ENCODE measurements around the gene PCF11.

DNA sequence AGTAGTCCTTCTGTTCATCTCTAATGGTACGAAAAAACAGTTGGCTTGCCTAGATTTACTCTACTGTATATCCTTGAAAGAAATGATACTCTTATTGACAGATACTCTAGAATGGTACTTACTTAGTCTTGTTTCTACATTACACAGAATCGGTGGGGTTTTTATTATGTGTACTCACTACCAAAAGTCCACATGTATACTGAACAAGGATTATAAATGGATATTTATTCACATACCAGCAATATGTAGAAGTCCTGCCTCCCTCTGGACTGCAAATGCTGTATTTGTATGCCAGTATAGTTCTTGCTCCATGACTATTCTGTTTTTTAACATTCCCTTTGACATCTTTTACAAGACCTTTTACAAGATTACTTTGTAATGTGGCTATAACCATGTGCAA is 13.9 kb downstream of the PCF11 start:
- TF ChIP-seq, protein P1, sequence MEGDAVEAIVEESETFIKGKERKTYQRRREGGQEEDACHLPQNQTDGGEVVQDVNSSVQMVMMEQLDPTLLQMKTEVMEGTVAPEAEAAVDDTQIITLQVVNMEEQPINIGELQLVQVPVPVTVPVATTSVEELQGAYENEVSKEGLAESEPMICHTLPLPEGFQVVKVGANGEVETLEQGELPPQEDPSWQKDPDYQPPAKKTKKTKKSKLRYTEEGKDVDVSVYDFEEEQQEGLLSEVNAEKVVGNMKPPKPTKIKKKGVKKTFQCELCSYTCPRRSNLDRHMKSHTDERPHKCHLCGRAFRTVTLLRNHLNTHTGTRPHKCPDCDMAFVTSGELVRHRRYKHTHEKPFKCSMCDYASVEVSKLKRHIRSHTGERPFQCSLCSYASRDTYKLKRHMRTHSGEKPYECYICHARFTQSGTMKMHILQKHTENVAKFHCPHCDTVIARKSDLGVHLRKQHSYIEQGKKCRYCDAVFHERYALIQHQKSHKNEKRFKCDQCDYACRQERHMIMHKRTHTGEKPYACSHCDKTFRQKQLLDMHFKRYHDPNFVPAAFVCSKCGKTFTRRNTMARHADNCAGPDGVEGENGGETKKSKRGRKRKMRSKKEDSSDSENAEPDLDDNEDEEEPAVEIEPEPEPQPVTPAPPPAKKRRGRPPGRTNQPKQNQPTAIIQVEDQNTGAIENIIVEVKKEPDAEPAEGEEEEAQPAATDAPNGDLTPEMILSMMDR (IDR thresholded peaks at IDR 0.05; ENCODE audit: poor library complexity, severe bottlenecking), result no peak
- no peak for TF ChIP-seq POLR2AphosphoS5 (IDR thresholded peaks at IDR 0.05)
- TF ChIP-seq EP300 (conservative IDR thresholded peaks at IDR 0.05; ENCODE audit: poor library complexity, severe bottlenecking), result no peak
- TF ChIP-seq, protein P2, sequence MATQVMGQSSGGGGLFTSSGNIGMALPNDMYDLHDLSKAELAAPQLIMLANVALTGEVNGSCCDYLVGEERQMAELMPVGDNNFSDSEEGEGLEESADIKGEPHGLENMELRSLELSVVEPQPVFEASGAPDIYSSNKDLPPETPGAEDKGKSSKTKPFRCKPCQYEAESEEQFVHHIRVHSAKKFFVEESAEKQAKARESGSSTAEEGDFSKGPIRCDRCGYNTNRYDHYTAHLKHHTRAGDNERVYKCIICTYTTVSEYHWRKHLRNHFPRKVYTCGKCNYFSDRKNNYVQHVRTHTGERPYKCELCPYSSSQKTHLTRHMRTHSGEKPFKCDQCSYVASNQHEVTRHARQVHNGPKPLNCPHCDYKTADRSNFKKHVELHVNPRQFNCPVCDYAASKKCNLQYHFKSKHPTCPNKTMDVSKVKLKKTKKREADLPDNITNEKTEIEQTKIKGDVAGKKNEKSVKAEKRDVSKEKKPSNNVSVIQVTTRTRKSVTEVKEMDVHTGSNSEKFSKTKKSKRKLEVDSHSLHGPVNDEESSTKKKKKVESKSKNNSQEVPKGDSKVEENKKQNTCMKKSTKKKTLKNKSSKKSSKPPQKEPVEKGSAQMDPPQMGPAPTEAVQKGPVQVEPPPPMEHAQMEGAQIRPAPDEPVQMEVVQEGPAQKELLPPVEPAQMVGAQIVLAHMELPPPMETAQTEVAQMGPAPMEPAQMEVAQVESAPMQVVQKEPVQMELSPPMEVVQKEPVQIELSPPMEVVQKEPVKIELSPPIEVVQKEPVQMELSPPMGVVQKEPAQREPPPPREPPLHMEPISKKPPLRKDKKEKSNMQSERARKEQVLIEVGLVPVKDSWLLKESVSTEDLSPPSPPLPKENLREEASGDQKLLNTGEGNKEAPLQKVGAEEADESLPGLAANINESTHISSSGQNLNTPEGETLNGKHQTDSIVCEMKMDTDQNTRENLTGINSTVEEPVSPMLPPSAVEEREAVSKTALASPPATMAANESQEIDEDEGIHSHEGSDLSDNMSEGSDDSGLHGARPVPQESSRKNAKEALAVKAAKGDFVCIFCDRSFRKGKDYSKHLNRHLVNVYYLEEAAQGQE (IDR thresholded peaks at IDR 0.05; ENCODE audit: borderline replicate concordance), result no peak
- TF ChIP-seq EZH2 (IDR thresholded peaks at IDR 0.05; ENCODE audit: borderline replicate concordance, insufficient read depth, low read length, poor library complexity, severe bottlenecking), result no peak
- TF ChIP-seq RAD21 (conservative IDR thresholded peaks at IDR 0.05), result no peak
- no peak for TF ChIP-seq TAF1 (IDR thresholded peaks at IDR 0.05; ENCODE audit: low read depth)
